ENCODE results near the gene ZNF414. TPM values are rescaled to one million over a fixed set of nuclear protein-coding genes. Genes with fewer than 3 reads are reported as not detected.

Gene ZNF414
- total RNA-seq, 1 experiment from 2014 or later: 4.6 TPM

- H3K27ac ChIP-seq (ENCODE audit: low read length): no peak overlapping the region
- no peaks in the 10 kb centered on the region for H3K9me3 ChIP-seq (ENCODE audit: low read length)
- H4K20me1 ChIP-seq (ENCODE audit: low read length): no peaks in the 10 kb centered on the region
- no peaks in the 10 kb centered on the region for H3K79me2 ChIP-seq (ENCODE audit: low read length)
- H3K4me1 ChIP-seq (ENCODE audit: insufficient read depth, low read length): no peaks in the 10 kb centered on the region
- H3F3A ChIP-seq (ENCODE audit: low read length, unreplicated experiment): no peaks in the 10 kb centered on the region
- no peaks in the 10 kb centered on the region for H3K9me2 ChIP-seq (replicated peaks; ENCODE audit: low read length)
- BruUV-seq (replicated peaks): no TSS peak
- intact Hi-C loops (cut with micrococcal nuclease): no loop called here
- no peaks in the 10 kb centered on the region for H3K27me3 ChIP-seq (ENCODE audit: low read length)
- DNase-seq: no peak
- H3K4me2 ChIP-seq (ENCODE audit: low read length): no peak overlapping the region
- ChIA-PET CTCF (no interaction called here), POLR2A (ENCODE audit: unreplicated experiment) (no interaction called here)
- no peak overlapping the region for H3K4me3 ChIP-seq (ENCODE audit: low read length)
- H2AFZ ChIP-seq (ENCODE audit: low read length): no peak overlapping the region
- TF ChIP-seq EZH2 (IDR thresholded peaks at IDR 0.05; ENCODE audit: low read length, unreplicated experiment): no peak
- no peak for TF ChIP-seq CTCF (conservative IDR thresholded peaks at IDR 0.05; ENCODE audit: low read depth, low read length)
- no peak for TF ChIP-seq EZH2phosphoT487 (IDR thresholded peaks at IDR 0.05; ENCODE audit: borderline replicate concordance, low read length)
- no peak for ATAC-seq
- H3K36me3 ChIP-seq (ENCODE audit: low read depth, low read length): no peaks in the 10 kb centered on the region
- H3K9ac ChIP-seq (ENCODE audit: low read length): no peak overlapping the region
These were observed 15.7 kb downstream of the ZNF414 start for GRCh38 chr19:8498295-8498694.

GRCh38 chr19:8494158-8494557 is 19.8 kb downstream of the ZNF414 start:
- Histone ChIP-seq H3K27ac (ENCODE audit: low read length) (no peak overlapping the region), H3K27me3 (ENCODE audit: low read length) (no peaks in the 10 kb centered on the region), H3K9ac (ENCODE audit: low read length) (no peak overlapping the region), H3K4me1 (ENCODE audit: insufficient read depth, low read length) (no peaks in the 10 kb centered on the region), H3K4me2 (ENCODE audit: low read length) (no peak overlapping the region), H3K36me3 (ENCODE audit: low read depth, low read length) (0 out of 2 replicates have a peak, but pooled peaks cover under 1% of the 10 kb centered on the region), H3K4me3 (ENCODE audit: low read length) (no peak overlapping the region), H4K20me1 (ENCODE audit: low read length) (no peaks in the 10 kb centered on the region), H3K9me3 (ENCODE audit: low read length) (no peaks in the 10 kb centered on the region), H2AFZ (ENCODE audit: low read length) (no peak overlapping the region), H3K79me2 (ENCODE audit: low read length) (no peaks in the 10 kb centered on the region), H3F3A (ENCODE audit: low read length, unreplicated experiment) (no peaks in the 10 kb centered on the region), H3K9me2 (replicated peaks; ENCODE audit: low read length) (no peaks in the 10 kb centered on the region)
- BruUV-seq (replicated peaks): no TSS peak
- ChIA-PET POLR2A (ENCODE audit: unreplicated experiment) (no interaction called here), CTCF (interaction anchor here (2.5 kb wide), 1 partner anchor 81 kb away, joined by 6 read pairs; the partner anchor contains the start of gene MARCHF2)
- TF ChIP-seq CTCF (conservative IDR thresholded peaks at IDR 0.05; ENCODE audit: low read depth, low read length) (no peak), EZH2phosphoT487 (IDR thresholded peaks at IDR 0.05; ENCODE audit: borderline replicate concordance, low read length) (no peak), EZH2 (IDR thresholded peaks at IDR 0.05; ENCODE audit: low read length, unreplicated experiment) (no peak)
- intact Hi-C loops (cut with micrococcal nuclease): no loop called here
- ATAC-seq (no peak), DNase-seq (no peak)

- TF ChIP-seq CTCF (conservative IDR thresholded peaks at IDR 0.05; ENCODE audit: low read depth, low read length): no peak
- TF ChIP-seq EZH2phosphoT487 (IDR thresholded peaks at IDR 0.05; ENCODE audit: borderline replicate concordance, low read length): no peak
- TF ChIP-seq EZH2 (IDR thresholded peaks at IDR 0.05; ENCODE audit: low read length, unreplicated experiment): no peak
- ATAC-seq: no peak
- H3K27ac ChIP-seq (ENCODE audit: low read length): no peak overlapping the region
- H3K4me1 ChIP-seq (ENCODE audit: insufficient read depth, low read length): no peaks in the 10 kb centered on the region
- intact Hi-C loops (cut with micrococcal nuclease): no loop called here
- no peaks in the 10 kb centered on the region for H3F3A ChIP-seq (ENCODE audit: low read length, unreplicated experiment)
- no peak overlapping the region for H3K4me2 ChIP-seq (ENCODE audit: low read length)
- H3K36me3 ChIP-seq (ENCODE audit: low read depth, low read length): peaks cover 26% of the 10 kb centered on the region
- ChIA-PET POLR2A (ENCODE audit: unreplicated experiment) (no interaction called here), CTCF (no interaction called here)
- H3K4me3 ChIP-seq (ENCODE audit: low read length): no peak overlapping the region
- H3K9ac ChIP-seq (ENCODE audit: low read length): no peak overlapping the region
- no peaks in the 10 kb centered on the region for H3K27me3 ChIP-seq (ENCODE audit: low read length)
- H2AFZ ChIP-seq (ENCODE audit: low read length): no peak overlapping the region
- H3K9me2 ChIP-seq (replicated peaks; ENCODE audit: low read length): no peaks in the 10 kb centered on the region
- 0 out of 2 replicates have a peak, but pooled peaks cover 7% of the 10 kb centered on the region for H4K20me1 ChIP-seq (ENCODE audit: low read length)
- no peaks in the 10 kb centered on the region for H3K9me3 ChIP-seq (ENCODE audit: low read length)
- BruUV-seq (replicated peaks): no TSS peak
- DNase-seq: no peak
- H3K79me2 ChIP-seq (ENCODE audit: low read length): no peaks in the 10 kb centered on the region
These were observed 22.4 kb downstream of the ZNF414 start for GRCh38 chr19:8491574-8491973.
